Neural progenitor cell (in vitro differentiated cells): ENCODE data around the gene SRGAP3. TPM values are rescaled to one million over a fixed set of nuclear protein-coding genes. Genes with fewer than 3 reads are reported as not detected.

Experiments
- DNase-seq: peaks from one replicate; pipeline ENCODE4 v3.0.0-alpha.2; 2016; ENCODE audit warnings: low spot score
- H2AFZ ChIP-seq: fragments of 200-600 bp; sonication (generic); replicated peaks from 2 replicates; pipeline ENCODE4 v1.6.1; 2016; ENCODE audit warnings: antibody characterized with exemption
- H3F3A ChIP-seq: fragments of 200-600 bp; sonication (generic); 2 replicates; pipeline ENCODE4 v1.6.1; 2016; ENCODE audit warnings: antibody characterized with exemption, low read depth
- H3K27ac ChIP-seq: fragments of 200-600 bp; sonication (generic); 2 replicates; pipeline ENCODE4 v1.5.1; 2016; ENCODE audit warnings: mild to moderate bottlenecking
- H3K27me3 ChIP-seq: fragments of 200-600 bp; sonication (generic); 2 replicates; pipeline ENCODE4 v1.6.1; 2016; ENCODE audit warnings: mild to moderate bottlenecking, moderate library complexity
- H3K36me3 ChIP-seq: fragments of 200-600 bp; sonication (generic); 2 replicates; pipeline ENCODE4 v1.5.1; 2016
- H3K4me1 ChIP-seq: fragments of 200-600 bp; sonication (generic); 2 replicates; pipeline ENCODE4 v1.6.1; 2016; ENCODE audit warnings: mixed run types
- H3K4me2 ChIP-seq: fragments of 200-600 bp; sonication (generic); 2 replicates; pipeline ENCODE4 v1.6.1; 2016
- H3K4me3 ChIP-seq: fragments of 200-600 bp; sonication (generic); 2 replicates; pipeline ENCODE4 v1.5.1; 2016
- H3K79me2 ChIP-seq: fragments of 200-600 bp; sonication (generic); 2 replicates; pipeline ENCODE4 v1.6.1; 2016; ENCODE audit warnings: low read depth
- H3K9ac ChIP-seq: fragments of 200-600 bp; sonication (generic); 2 replicates; pipeline ENCODE4 v1.6.1; 2016
- H3K9me3 ChIP-seq: fragments of 200-600 bp; sonication (generic); 2 replicates; pipeline ENCODE4 v1.5.1; 2016; ENCODE audit warnings: low read depth
- H4K20me1 ChIP-seq: fragments of 200-600 bp; sonication (generic); 2 replicates; pipeline ENCODE4 v1.6.1; 2016; ENCODE audit warnings: low read depth
- H3K27ac Mint-ChIP-seq: 3 replicates; pipeline ENCODE4 v1.8.0; 2021; ENCODE audit warnings: mixed read lengths
- H3K27me3 Mint-ChIP-seq: 2 replicates; pipeline ENCODE4 v1.8.0; 2022; ENCODE audit warnings: low read depth, mild to moderate bottlenecking, inconsistent platforms, moderate library complexity, mixed read lengths; ENCODE audit not compliant: insufficient read depth
- H3K36me3 Mint-ChIP-seq: 3 replicates; pipeline ENCODE4 v1.8.0; 2021; ENCODE audit warnings: mixed read lengths
- H3K4me1 Mint-ChIP-seq: 3 replicates; pipeline ENCODE4 v1.8.0; 2021; ENCODE audit warnings: mixed read lengths
- H3K4me3 Mint-ChIP-seq: 3 replicates; pipeline ENCODE4 v1.8.0; 2021; ENCODE audit warnings: mild to moderate bottlenecking, moderate library complexity, mixed read lengths
- H3K9me3 Mint-ChIP-seq: 3 replicates; pipeline ENCODE4 v1.8.0; 2020; ENCODE audit warnings: mixed read lengths
- EZH2 ChIP-seq: fragments of 200-600 bp; sonication (generic); IDR thresholded peaks from 2 replicates; pipeline ENCODE4 v1.6.1; 2017; ENCODE audit warnings: antibody characterized with exemption, mild to moderate bottlenecking, moderate library complexity
- EZH2phosphoT487 ChIP-seq: fragments of 200-600 bp; sonication (generic); IDR thresholded peaks from 2 replicates; pipeline ENCODE4 v1.6.1; 2017; ENCODE audit warnings: antibody characterized with exemption
- total RNA-seq: library from RNA; depleted of rRNA; stranded (reverse); fragments of >200 nt; gene quantifications from 2 replicates; pipeline ENCODE4 v1.2.3, GENCODE V29; 2015; ENCODE audit warnings: low replicate concordance
- TF ChIP-seq, protein P1 (sequence below): fragments of 200-600 bp; sonication (generic); IDR thresholded peaks from 2 replicates; pipeline ENCODE4 v1.5.1; 2017; ENCODE audit warnings: antibody characterized with exemption, mild to moderate bottlenecking

Gene SRGAP3
- total RNA-seq, 1 donor from 2014 or later = 59.3 TPM

DNA sequence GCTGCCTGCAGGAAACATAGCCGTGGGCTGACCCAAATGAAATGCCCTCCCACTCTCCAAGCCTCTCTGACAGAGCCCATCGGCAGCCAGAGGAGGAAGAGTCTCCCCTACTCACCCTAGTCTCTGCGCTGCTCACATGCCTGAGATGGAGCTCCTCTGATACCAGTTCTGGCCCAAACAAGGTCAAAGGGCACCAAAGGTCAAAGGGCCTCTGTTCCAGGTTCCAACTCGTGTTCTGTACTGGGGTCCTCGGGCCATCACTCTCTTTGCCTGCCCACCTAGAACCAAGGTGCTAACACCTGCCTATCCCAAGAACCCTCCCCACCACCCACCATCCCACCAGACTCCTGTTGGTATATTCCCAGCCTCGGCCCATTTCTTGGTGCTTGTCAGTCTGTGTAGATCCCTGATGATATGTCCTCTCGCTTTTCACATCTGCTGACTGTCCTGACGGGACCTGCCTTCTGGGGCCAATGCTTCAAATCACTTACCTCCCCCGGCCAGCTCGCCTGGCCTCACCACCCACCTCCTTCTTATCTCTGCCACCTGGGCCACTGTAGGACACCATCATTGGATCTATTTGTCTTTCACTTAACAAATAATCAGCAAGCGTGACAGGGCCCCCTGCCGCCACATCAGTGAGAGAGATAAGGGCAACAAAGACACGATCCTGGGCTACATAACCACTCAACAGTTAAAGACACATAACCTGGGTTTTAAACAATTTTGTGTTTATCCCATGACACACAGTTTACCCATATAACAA is 90.4 kb downstream of the SRGAP3 start:
- TF ChIP-seq EZH2phosphoT487 = no peak
- TF ChIP-seq EZH2 = no peak
- TF ChIP-seq, protein P1, sequence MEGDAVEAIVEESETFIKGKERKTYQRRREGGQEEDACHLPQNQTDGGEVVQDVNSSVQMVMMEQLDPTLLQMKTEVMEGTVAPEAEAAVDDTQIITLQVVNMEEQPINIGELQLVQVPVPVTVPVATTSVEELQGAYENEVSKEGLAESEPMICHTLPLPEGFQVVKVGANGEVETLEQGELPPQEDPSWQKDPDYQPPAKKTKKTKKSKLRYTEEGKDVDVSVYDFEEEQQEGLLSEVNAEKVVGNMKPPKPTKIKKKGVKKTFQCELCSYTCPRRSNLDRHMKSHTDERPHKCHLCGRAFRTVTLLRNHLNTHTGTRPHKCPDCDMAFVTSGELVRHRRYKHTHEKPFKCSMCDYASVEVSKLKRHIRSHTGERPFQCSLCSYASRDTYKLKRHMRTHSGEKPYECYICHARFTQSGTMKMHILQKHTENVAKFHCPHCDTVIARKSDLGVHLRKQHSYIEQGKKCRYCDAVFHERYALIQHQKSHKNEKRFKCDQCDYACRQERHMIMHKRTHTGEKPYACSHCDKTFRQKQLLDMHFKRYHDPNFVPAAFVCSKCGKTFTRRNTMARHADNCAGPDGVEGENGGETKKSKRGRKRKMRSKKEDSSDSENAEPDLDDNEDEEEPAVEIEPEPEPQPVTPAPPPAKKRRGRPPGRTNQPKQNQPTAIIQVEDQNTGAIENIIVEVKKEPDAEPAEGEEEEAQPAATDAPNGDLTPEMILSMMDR = no peak

DNA sequence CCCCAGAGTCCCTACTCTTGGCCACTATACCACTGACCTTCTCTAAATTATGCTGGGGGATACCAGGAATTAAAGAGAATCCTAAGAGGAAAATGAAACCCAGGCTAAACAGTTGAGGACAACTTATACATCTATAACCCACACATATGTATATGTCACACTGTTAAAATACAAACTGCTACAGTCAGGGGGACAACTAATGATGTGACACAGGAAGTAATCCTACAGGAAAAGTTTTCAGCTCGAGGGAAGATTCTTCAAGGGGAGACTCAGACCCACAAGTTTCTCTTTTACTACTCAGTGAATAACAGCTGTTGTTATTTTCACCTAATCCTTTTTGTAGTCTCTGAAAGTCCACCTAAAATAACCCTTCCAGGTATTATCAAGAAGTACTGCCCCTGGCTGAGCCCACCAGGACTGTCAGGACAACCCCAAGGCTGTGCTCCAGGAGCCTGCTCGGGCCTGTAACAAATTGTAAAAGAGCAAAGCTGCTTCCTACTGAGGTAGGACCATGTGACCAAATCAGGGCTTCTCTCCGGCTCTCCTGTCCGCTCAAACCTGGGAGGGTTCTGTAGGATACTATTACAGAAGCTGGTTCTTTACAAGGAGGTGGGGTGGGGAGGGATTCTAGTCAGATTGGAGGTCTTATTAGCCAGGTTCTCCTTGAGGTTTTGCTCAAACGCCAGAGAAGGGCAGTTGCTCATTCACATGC is 91.6 kb downstream of the SRGAP3 start:
- H3K27ac Mint-ChIP-seq = peak overlapping the region; percentile 65
- peaks cover 47% of the 10 kb centered on the region for H3K4me1 Mint-ChIP-seq
- H3K4me3 Mint-ChIP-seq = no peak overlapping the region
- H3K27me3 Mint-ChIP-seq = peaks cover 5% of the 10 kb centered on the region
- peak overlapping the region; percentile 43 for H3K4me2 ChIP-seq
- peaks cover 5% of the 10 kb centered on the region for H3K9me3 Mint-ChIP-seq
- peaks cover 30% of the 10 kb centered on the region for H3K36me3 Mint-ChIP-seq
- peaks cover 11% of the 10 kb centered on the region for H3F3A ChIP-seq
- H3K9me3 ChIP-seq = no peaks in the 10 kb centered on the region
- H3K79me2 ChIP-seq = no peaks in the 10 kb centered on the region
- no peak for TF ChIP-seq EZH2phosphoT487
- TF ChIP-seq, protein P1 = no peak
- TF ChIP-seq EZH2 = no peak
- H3K9ac ChIP-seq = no peak overlapping the region
- H3K36me3 ChIP-seq = no peaks in the 10 kb centered on the region
- peaks cover 23% of the 10 kb centered on the region for H3K4me1 ChIP-seq
- peak; percentile 32 for DNase-seq
- H3K4me3 ChIP-seq = no peak overlapping the region
- H3K27me3 ChIP-seq = no peaks in the 10 kb centered on the region
- H4K20me1 ChIP-seq = peaks cover 4% of the 10 kb centered on the region
- no peak overlapping the region for H3K27ac ChIP-seq
- no peak overlapping the region for H2AFZ ChIP-seq

More for the DNA sequence above, 90.4 kb downstream of the SRGAP3 start:
- Histone ChIP-seq H3K27ac (no peak overlapping the region), H3K79me2 (no peaks in the 10 kb centered on the region), H3K4me2 (no peak overlapping the region), H3K4me1 (peaks cover 23% of the 10 kb centered on the region), H2AFZ (no peak overlapping the region), H3K4me3 (no peak overlapping the region), H3K27me3 (no peaks in the 10 kb centered on the region), H3K36me3 (no peaks in the 10 kb centered on the region), H3F3A (peaks cover 11% of the 10 kb centered on the region), H3K9ac (no peak overlapping the region), H3K9me3 (no peaks in the 10 kb centered on the region), H4K20me1 (peaks cover 7% of the 10 kb centered on the region)
- peaks cover 5% of the 10 kb centered on the region for H3K9me3 Mint-ChIP-seq
- peaks cover 42% of the 10 kb centered on the region for H3K4me1 Mint-ChIP-seq
- DNase-seq = no peak
- peak overlapping the region; percentile 22 for H3K27ac Mint-ChIP-seq
- H3K36me3 Mint-ChIP-seq = peaks cover 24% of the 10 kb centered on the region
- H3K4me3 Mint-ChIP-seq = no peak overlapping the region
- H3K27me3 Mint-ChIP-seq = peaks cover 4% of the 10 kb centered on the region

DNA sequence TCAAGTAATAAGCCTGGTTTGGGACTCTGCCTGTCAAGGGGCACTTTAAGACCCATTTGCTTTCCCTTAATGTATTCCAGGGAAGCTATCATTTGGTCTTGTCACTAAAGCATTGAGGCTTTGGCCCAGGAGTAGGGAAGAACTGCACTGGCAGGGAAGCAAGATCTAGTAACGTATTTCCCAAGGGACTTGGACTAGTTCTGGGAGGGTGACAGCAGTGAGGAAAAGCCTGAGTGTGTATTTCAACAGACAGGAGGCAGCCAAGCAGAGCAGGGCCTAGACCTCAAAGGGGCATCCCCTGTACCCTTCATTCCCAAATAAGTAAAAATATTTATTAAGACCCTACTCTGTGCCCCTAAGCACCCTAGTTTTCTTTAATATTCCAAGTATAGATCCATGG is 92.8 kb downstream of the SRGAP3 start:
- H3K4me2 ChIP-seq = no peak overlapping the region
- no peaks in the 10 kb centered on the region for H3K36me3 ChIP-seq
- H3K79me2 ChIP-seq = no peaks in the 10 kb centered on the region
- no peaks in the 10 kb centered on the region for H3K27me3 ChIP-seq
- peaks cover 23% of the 10 kb centered on the region for H3K4me1 ChIP-seq
- Mint-ChIP-seq H3K36me3 (peaks cover 35% of the 10 kb centered on the region), H3K27ac (no peak overlapping the region), H3K9me3 (peaks cover 9% of the 10 kb centered on the region), H3K4me1 (peaks cover 47% of the 10 kb centered on the region), H3K27me3 (peaks cover 5% of the 10 kb centered on the region), H3K4me3 (no peak overlapping the region)
- no peak for DNase-seq
- H3K9me3 ChIP-seq = no peaks in the 10 kb centered on the region
- no peak overlapping the region for H3K4me3 ChIP-seq
- no peak overlapping the region for H2AFZ ChIP-seq
- peaks cover 11% of the 10 kb centered on the region for H3F3A ChIP-seq
- no peak overlapping the region for H3K27ac ChIP-seq
- no peak overlapping the region for H3K9ac ChIP-seq
- TF ChIP-seq, protein P1 = no peak
- TF ChIP-seq EZH2 = no peak
- no peak for TF ChIP-seq EZH2phosphoT487
- peaks cover 4% of the 10 kb centered on the region for H4K20me1 ChIP-seq
